ENCODE results near the gene FHOD3. TPM values are rescaled to one million over a fixed set of nuclear protein-coding genes. Genes with fewer than 3 reads are reported as not detected.

Gene FHOD3
- total RNA-seq, 1 experiment from 2014 or later, result 0.10 TPM

DNA sequence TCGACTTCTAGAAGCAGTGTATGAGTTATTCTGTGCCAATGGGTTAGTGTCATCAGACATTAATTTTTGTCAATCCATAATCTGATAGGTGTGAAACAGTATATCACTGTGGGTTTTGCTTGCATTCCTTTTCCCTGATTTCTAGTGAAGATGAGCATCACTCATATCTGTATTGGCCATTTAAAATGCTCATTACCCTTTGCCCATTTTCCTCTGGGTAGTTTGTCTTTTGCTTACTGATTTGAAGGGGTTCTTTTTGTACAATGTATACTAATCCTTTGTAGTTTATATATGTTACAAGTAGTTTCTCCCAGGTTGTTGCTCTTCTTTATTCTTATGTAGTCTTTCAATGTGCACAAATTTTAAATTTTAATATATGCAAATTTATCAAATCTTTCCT lies 379.1 kb downstream of the FHOD3 start:
- H3K9me3 ChIP-seq (replicated peaks), result no peaks in the 10 kb centered on the region
- no peak for DNase-seq
- no peak overlapping the region for H3K27ac ChIP-seq
- no peaks in the 10 kb centered on the region for H3K4me1 ChIP-seq
- no peak overlapping the region for H3K4me3 ChIP-seq
- H3K36me3 ChIP-seq, result no peaks in the 10 kb centered on the region
- no peaks in the 10 kb centered on the region for H3K27me3 ChIP-seq

- Histone ChIP-seq H3K4me3 (no peak overlapping the region), H3K4me1 (no peaks in the 10 kb centered on the region), H3K36me3 (no peaks in the 10 kb centered on the region), H3K27me3 (no peaks in the 10 kb centered on the region), H3K27ac (no peak overlapping the region), H3K9me3 (replicated peaks) (no peaks in the 10 kb centered on the region)
- DNase-seq, result no peak
Measured at GRCh38 chr18:36680042-36680441, 382.5 kb downstream of the FHOD3 start.

GRCh38 chr18:36685580-36685979 lies 388.1 kb downstream of the FHOD3 start:
- Histone ChIP-seq H3K27me3 (no peaks in the 10 kb centered on the region), H3K4me1 (no peaks in the 10 kb centered on the region), H3K27ac (no peak overlapping the region), H3K36me3 (no peaks in the 10 kb centered on the region), H3K4me3 (no peak overlapping the region), H3K9me3 (replicated peaks) (no peaks in the 10 kb centered on the region)
- no peak for DNase-seq

- Histone ChIP-seq H3K27me3 (no peaks in the 10 kb centered on the region), H3K9me3 (replicated peaks) (no peaks in the 10 kb centered on the region), H3K27ac (no peak overlapping the region), H3K36me3 (no peaks in the 10 kb centered on the region), H3K4me1 (no peaks in the 10 kb centered on the region), H3K4me3 (no peak overlapping the region)
- DNase-seq, result peak; percentile 29 to 57
Measured at GRCh38 chr18:36688020-36688965, 390.8 kb downstream of the FHOD3 start.

GRCh38 chr18:36692371-36692770 lies 394.9 kb downstream of the FHOD3 start:
- Histone ChIP-seq H3K36me3 (no peaks in the 10 kb centered on the region), H3K27ac (no peak overlapping the region), H3K9me3 (replicated peaks) (no peaks in the 10 kb centered on the region), H3K4me1 (no peaks in the 10 kb centered on the region), H3K27me3 (no peaks in the 10 kb centered on the region), H3K4me3 (no peak overlapping the region)
- DNase-seq, result no peak

DNA sequence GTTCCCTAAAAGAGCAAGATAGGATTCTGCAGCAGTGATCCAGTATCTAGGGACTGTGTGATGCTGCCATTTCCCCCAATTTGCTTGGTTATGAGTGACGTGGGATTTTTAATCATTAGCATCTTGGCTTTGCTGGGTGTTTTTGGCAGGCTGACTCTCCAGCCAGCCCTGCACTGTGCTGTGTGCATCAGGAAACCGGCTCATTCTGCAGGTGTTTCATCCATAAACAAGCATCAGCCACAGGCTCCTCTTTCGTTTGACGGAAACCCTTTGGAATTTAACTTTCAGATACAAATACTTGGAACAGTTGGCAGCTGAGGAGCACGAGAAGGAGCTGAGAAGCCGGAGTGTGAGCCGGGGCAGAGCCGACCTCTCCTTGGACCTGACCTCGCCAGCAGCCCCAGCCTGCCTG lies 395.4 kb downstream of the FHOD3 start:
- H3K27me3 ChIP-seq, result no peaks in the 10 kb centered on the region
- no peak overlapping the region for H3K27ac ChIP-seq
- no peak for DNase-seq
- no peaks in the 10 kb centered on the region for H3K36me3 ChIP-seq
- no peaks in the 10 kb centered on the region for H3K4me1 ChIP-seq
- no peaks in the 10 kb centered on the region for H3K9me3 ChIP-seq (replicated peaks)
- no peak overlapping the region for H3K4me3 ChIP-seq

DNA sequence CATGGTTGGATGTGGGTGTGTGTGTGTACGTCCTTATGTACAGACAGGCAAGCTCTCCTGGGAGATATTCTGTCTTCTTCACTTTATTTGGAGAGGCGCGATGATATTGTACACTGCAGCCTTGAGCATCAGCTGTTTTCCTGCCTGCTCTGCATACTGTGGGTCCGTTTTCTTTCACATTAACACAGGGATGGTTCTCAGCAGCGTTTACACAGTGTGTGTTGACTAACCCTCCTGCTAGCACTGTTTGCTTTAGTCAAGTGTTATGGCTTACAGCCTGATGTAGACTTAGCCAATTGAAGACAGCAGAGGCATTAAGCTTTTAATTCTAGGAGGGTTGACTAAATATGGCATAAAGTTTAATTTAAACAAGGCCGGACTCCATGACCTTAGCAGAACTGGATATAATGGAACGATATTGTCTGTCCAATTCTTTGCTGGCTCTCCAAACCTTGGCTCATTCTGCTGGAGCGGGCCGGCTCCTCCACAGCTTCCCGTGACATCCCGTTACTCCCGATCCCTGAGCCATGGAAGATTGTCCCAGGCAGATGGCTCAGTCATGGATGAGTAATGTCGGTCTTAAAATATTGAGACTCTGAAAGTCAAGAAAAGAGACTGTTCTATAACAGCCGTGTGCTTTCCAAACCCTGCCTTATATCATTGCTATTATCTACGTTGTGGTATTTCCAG lies 396.6 kb downstream of the FHOD3 start:
- Histone ChIP-seq H3K27ac (no peak overlapping the region), H3K36me3 (no peaks in the 10 kb centered on the region), H3K9me3 (replicated peaks) (no peaks in the 10 kb centered on the region), H3K27me3 (no peaks in the 10 kb centered on the region), H3K4me3 (no peak overlapping the region), H3K4me1 (no peaks in the 10 kb centered on the region)
- no peak for DNase-seq

- no peak overlapping the region for H3K27ac ChIP-seq
- H3K9me3 ChIP-seq (replicated peaks), result no peaks in the 10 kb centered on the region
- DNase-seq, result no peak
- H3K36me3 ChIP-seq, result no peaks in the 10 kb centered on the region
- H3K4me3 ChIP-seq, result no peak overlapping the region
- H3K4me1 ChIP-seq, result no peaks in the 10 kb centered on the region
- no peaks in the 10 kb centered on the region for H3K27me3 ChIP-seq
Measured at GRCh38 chr18:36695806-36696205, 398.3 kb downstream of the FHOD3 start.

DNA sequence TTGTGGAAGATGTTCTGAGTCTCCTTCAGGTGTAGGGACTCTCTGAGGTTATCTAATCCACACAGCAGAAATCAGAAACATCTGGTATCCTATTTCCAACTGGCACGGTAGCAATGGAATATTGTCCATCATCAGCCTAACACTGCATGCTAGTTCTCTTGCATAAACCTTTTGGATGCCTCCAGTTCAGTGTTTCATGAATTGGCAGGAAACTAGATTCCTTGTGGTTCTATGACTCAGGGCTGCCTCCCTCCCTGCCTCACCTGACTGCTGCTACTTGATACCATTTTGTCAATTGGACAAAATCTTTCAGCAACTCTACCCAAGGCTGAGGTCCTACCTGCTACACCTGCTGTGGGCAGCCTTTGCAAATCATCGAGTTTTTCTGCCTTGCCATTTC lies 400.4 kb downstream of the FHOD3 start:
- Histone ChIP-seq H3K4me1 (no peaks in the 10 kb centered on the region), H3K27me3 (no peaks in the 10 kb centered on the region), H3K9me3 (replicated peaks) (no peaks in the 10 kb centered on the region), H3K36me3 (no peaks in the 10 kb centered on the region), H3K27ac (no peak overlapping the region), H3K4me3 (no peak overlapping the region)
- DNase-seq, result no peak

DNA sequence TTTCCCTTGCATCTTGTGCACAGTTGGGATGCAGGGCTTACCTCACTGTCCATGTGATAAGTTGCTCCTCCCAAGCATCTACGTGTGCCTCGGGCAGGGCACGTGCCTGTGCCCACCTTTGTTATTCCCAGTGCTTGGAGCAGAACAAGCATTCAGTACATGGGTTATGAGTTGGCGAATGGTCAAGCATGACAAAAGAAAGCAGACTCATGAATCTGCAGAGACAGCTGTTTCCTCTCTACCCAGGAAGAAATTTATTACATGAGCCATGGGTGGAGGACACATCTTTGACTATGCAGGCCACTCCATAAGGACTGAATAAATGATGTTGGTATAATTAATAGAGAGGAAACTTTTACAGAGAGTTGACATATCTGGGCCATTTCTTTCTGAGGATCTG lies 403.4 kb downstream of the FHOD3 start:
- H3K27ac ChIP-seq, result no peak overlapping the region
- DNase-seq, result no peak
- no peaks in the 10 kb centered on the region for H3K9me3 ChIP-seq (replicated peaks)
- H3K4me1 ChIP-seq, result no peaks in the 10 kb centered on the region
- H3K4me3 ChIP-seq, result no peak overlapping the region
- no peaks in the 10 kb centered on the region for H3K36me3 ChIP-seq
- H3K27me3 ChIP-seq, result no peaks in the 10 kb centered on the region

DNA sequence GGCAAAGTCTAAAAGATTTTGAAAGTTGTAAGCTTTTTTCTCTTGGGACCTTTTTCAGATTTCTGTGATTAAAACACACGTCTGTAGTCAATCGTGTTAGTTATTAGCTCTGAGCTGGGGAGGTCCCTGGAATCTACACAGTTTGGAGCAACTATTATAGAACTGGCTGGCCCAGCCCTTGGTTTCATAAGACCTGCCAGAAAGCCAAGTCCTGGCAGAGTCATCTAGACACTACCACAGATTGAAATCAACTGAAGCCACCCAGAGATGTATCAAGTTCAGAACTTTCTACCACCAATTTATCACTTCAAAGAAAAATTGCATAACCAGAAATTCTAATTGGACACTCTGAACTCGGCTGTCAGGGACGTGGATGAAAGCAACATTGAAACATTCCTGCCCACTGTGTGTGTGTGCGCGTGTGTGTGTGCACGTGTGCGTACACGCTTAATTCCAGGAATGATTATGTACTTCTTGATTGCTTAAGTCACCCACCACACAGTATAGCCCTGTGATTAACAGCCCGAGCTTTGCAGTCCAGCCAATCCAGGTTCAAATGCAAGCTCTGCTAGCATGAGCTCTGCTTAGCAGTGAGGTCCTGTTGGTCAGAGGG lies 405.0 kb downstream of the FHOD3 start:
- Histone ChIP-seq H3K9me3 (replicated peaks) (no peaks in the 10 kb centered on the region), H3K27ac (no peak overlapping the region), H3K36me3 (no peaks in the 10 kb centered on the region), H3K4me1 (no peaks in the 10 kb centered on the region), H3K27me3 (no peaks in the 10 kb centered on the region), H3K4me3 (no peak overlapping the region)
- no peak for DNase-seq

DNA sequence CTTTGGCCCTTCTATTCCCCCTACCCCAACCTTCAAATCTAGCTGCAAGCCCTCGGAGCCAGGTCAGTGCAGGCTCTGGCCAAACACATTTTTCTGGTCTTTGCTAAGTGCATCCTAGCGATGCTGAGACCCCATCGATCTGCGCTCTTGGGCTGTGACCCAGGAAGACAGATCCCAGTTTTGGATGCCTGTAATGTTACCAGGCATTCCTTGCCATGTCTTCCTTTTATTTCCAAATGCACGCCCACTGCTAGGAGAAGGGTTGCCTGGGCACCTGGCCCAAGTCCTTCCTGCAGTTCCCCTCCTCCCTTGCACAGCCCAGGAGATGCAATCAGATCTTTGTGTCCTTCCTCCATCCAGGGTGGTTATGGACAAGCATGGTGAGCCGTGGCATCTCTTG lies 406.6 kb downstream of the FHOD3 start:
- H3K9me3 ChIP-seq (replicated peaks), result no peaks in the 10 kb centered on the region
- H3K4me3 ChIP-seq, result no peak overlapping the region
- no peak overlapping the region for H3K27ac ChIP-seq
- no peaks in the 10 kb centered on the region for H3K36me3 ChIP-seq
- no peaks in the 10 kb centered on the region for H3K4me1 ChIP-seq
- DNase-seq, result no peak
- no peaks in the 10 kb centered on the region for H3K27me3 ChIP-seq

DNA sequence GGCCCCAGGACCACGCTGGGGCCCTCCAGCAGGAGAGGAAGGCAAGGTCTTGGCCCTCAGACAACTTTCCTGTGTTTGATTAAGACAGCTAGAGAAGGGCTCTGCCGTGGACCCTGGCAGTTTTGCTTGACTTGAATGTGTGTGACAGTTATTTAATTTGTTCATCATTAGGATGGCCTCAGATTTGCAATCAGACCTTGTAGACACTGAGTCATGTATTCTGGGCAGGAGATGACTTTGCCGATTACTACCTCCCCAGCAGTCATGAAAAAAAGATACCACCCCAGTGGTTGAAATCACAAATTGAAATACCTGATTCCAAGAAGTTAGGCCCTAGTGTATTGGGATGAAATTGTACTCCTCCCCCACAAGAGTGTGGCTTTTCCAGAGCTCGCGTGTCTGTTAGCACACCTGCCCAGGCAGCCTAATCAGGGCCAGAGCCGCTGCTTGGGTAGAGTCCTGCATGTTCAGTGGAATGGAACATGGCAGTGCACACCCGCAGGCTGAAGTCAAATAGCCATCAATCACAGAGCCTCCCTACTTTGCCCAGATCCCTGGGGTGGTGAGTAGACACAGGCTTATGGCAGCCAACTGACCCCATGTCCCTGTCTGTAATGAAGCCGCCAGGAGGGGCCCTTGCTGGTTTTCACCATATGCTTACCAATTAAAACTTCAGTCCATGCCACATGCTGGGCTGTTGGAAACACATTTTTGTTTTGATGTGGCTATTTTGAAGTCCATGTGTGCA lies 408.8 kb downstream of the FHOD3 start:
- no peak for DNase-seq
- H3K4me3 ChIP-seq, result no peak overlapping the region
- no peaks in the 10 kb centered on the region for H3K27me3 ChIP-seq
- no peaks in the 10 kb centered on the region for H3K4me1 ChIP-seq
- no peak overlapping the region for H3K27ac ChIP-seq
- no peaks in the 10 kb centered on the region for H3K36me3 ChIP-seq
- no peaks in the 10 kb centered on the region for H3K9me3 ChIP-seq (replicated peaks)

GRCh38 chr18:36708366-36708765 lies 410.9 kb downstream of the FHOD3 start:
- Histone ChIP-seq H3K27me3 (no peaks in the 10 kb centered on the region), H3K9me3 (replicated peaks) (no peaks in the 10 kb centered on the region), H3K4me3 (no peak overlapping the region), H3K4me1 (no peaks in the 10 kb centered on the region), H3K27ac (no peak overlapping the region), H3K36me3 (no peaks in the 10 kb centered on the region)
- DNase-seq, result no peak

DNA sequence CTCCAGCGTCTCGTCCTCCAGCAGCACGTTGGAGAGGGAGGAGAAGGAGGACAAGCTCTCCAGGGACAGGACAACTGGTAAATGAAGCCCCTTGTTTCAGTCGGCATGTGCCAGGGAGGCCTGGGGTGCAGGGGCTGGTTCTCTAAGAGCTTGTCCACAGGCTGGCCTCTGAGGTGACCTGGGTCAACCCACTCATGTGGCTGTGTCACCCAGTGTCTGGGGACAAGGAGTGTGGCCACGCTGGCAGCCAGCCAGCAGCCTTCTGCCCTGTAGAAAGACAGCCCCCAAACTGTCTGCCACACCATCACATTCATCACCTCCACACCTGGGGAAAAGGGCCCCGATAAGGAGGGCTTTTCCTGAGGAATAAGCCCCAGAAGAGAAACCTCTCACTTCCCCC lies 411.8 kb downstream of the FHOD3 start:
- H3K27me3 ChIP-seq, result no peaks in the 10 kb centered on the region
- H3K36me3 ChIP-seq, result no peaks in the 10 kb centered on the region
- H3K4me3 ChIP-seq, result no peak overlapping the region
- no peaks in the 10 kb centered on the region for H3K4me1 ChIP-seq
- no peak for DNase-seq
- H3K9me3 ChIP-seq (replicated peaks), result no peaks in the 10 kb centered on the region
- no peak overlapping the region for H3K27ac ChIP-seq
